DND-41 (cell line): ENCODE measurements around the gene DNAJC2.

Source experiments
- ATAC-seq: fragments of 200-7000 bp; cut with Tn5 transposase; 3 replicates; pipeline ENCODE4 v1.9.1; 2021; ENCODE audit warnings: low read depth; ENCODE audit not compliant: insufficient read depth
- DNase-seq: peaks from one replicate; pipeline ENCODE4 v3.0.0-alpha.2; 2020
- H2AFZ ChIP-seq: 2 replicates; pipeline ENCODE4 v1.6.0; 2012; ENCODE audit warnings: low read depth, low read length
- H3K27ac ChIP-seq: 2 replicates; pipeline ENCODE4 v1.5.1; 2012; ENCODE audit warnings: low read length, inconsistent platforms
- H3K27me3 ChIP-seq: fragments of 200-600 bp; sonication (generic); 2 replicates; pipeline ENCODE4 v1.6.0; 2012; ENCODE audit warnings: low read length, mild to moderate bottlenecking, inconsistent platforms; ENCODE audit not compliant: insufficient read depth, poor library complexity
- H3K36me3 ChIP-seq: 2 replicates; pipeline ENCODE4 v1.5.1; 2012; ENCODE audit warnings: low read length, inconsistent platforms; ENCODE audit not compliant: insufficient read depth
- H3K4me1 ChIP-seq: 2 replicates; pipeline ENCODE4 v1.5.1; 2012; ENCODE audit warnings: mild to moderate bottlenecking, low read length; ENCODE audit not compliant: insufficient read depth
- H3K4me2 ChIP-seq: 2 replicates; pipeline ENCODE4 v1.6.0; 2012; ENCODE audit warnings: mild to moderate bottlenecking, moderate library complexity, low read length, inconsistent platforms; ENCODE audit not compliant: insufficient read depth
- H3K4me3 ChIP-seq, 2 experiments: fragments of 200-600 bp in 1 of 2; shearing (Covaris generic) in 1 of 2; 2 replicates each; pipeline ENCODE4 v1.5.1; 2012 to 2016; ENCODE audit warnings: inconsistent platforms in 2 of 2, low read length in 2 of 2, mild to moderate bottlenecking in 2 of 2, low read depth in 1 of 2, moderate library complexity in 1 of 2
- H3K79me2 ChIP-seq: 2 replicates; pipeline ENCODE4 v1.6.0; 2012; ENCODE audit warnings: low read length, inconsistent platforms; ENCODE audit not compliant: insufficient read depth
- H3K9ac ChIP-seq: 2 replicates; pipeline ENCODE4 v1.6.0; 2012; ENCODE audit warnings: low read depth, mild to moderate bottlenecking, inconsistent platforms, low read length, moderate library complexity
- H3K9me3 ChIP-seq: 2 replicates; pipeline ENCODE4 v1.5.1; 2012; ENCODE audit warnings: low read length, moderate library complexity, mild to moderate bottlenecking, inconsistent platforms; ENCODE audit not compliant: insufficient read depth, severe bottlenecking
- H4K20me1 ChIP-seq: 2 replicates; pipeline ENCODE4 v1.6.0; 2012; ENCODE audit warnings: low read length; ENCODE audit not compliant: insufficient read depth
- EZH2 ChIP-seq: IDR thresholded peaks from 3 replicates; pipeline ENCODE4 v1.6.1; 2012; ENCODE audit warnings: borderline replicate concordance, low read depth, mild to moderate bottlenecking, moderate library complexity, low read length, inconsistent platforms; ENCODE audit not compliant: severe bottlenecking
- TF ChIP-seq, protein P1 (sequence below): IDR thresholded peaks from 2 replicates; pipeline ENCODE4 v1.5.1; 2012; ENCODE audit warnings: borderline replicate concordance, low read length, moderate library complexity, mild to moderate bottlenecking; ENCODE audit not compliant: poor library complexity, severe bottlenecking; ENCODE audit errors: extremely low read depth

Gene DNAJC2

GRCh38 chr7:103343332-103343731, 1.2 kb downstream of the DNAJC2 start:
- peaks cover 7% of the 10 kb centered on the region; the same call in 1 of the 2 replicates for H4K20me1 ChIP-seq
- peak overlapping the region; percentile 94; the same call in 1 of the 2 replicates for H2AFZ ChIP-seq
- peaks cover 50% of the 10 kb centered on the region for H3K4me1 ChIP-seq
- H3K9ac ChIP-seq, result peak overlapping the region; percentile 73
- H3K27ac ChIP-seq, result peak overlapping the region; percentile 83
- peak overlapping the region; percentile 45 to 86 for H3K4me3 ChIP-seq
- H3K27me3 ChIP-seq, result no peaks in the 10 kb centered on the region
- peaks cover 85% of the 10 kb centered on the region for H3K79me2 ChIP-seq
- TF ChIP-seq, protein P1, sequence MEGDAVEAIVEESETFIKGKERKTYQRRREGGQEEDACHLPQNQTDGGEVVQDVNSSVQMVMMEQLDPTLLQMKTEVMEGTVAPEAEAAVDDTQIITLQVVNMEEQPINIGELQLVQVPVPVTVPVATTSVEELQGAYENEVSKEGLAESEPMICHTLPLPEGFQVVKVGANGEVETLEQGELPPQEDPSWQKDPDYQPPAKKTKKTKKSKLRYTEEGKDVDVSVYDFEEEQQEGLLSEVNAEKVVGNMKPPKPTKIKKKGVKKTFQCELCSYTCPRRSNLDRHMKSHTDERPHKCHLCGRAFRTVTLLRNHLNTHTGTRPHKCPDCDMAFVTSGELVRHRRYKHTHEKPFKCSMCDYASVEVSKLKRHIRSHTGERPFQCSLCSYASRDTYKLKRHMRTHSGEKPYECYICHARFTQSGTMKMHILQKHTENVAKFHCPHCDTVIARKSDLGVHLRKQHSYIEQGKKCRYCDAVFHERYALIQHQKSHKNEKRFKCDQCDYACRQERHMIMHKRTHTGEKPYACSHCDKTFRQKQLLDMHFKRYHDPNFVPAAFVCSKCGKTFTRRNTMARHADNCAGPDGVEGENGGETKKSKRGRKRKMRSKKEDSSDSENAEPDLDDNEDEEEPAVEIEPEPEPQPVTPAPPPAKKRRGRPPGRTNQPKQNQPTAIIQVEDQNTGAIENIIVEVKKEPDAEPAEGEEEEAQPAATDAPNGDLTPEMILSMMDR, result no peak
- no peak for TF ChIP-seq EZH2
- no peaks in the 10 kb centered on the region for H3K9me3 ChIP-seq
- peaks cover 37% of the 10 kb centered on the region for H3K36me3 ChIP-seq
- no peak for DNase-seq
- no peak for ATAC-seq
- H3K4me2 ChIP-seq, result peak overlapping the region; percentile 89

- DNase-seq, result no peak
- H3K36me3 ChIP-seq, result peaks cover 54% of the 10 kb centered on the region
Observed at GRCh38 chr7:103341466-103341865, 3.1 kb downstream of the DNAJC2 start.

DNA sequence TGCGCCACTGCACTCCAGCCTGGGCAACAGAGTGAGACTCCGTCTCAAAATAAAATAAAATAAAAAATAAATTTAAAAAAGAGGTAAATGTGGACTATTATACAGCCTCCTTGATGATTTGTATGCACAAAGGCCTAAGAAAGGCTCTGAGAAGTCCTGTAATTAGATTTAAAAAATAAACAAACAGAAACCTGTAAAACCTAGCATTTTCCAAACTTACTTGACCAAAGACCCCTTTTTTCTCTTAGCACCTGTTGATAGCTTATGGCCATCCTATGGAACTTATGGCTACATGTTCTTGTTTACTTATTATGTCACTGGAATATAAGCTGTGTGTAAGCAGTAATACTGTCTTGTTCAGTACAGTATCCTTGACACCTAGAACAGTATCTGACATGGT, 5.7 kb downstream of the DNAJC2 start:
- Histone ChIP-seq H3K9ac (no peak overlapping the region), H3K79me2 (peaks cover 82% of the 10 kb centered on the region), H3K36me3 (peaks cover 78% of the 10 kb centered on the region), H3K4me3 (no peak overlapping the region), H3K27me3 (no peaks in the 10 kb centered on the region), H4K20me1 (peaks cover 10% of the 10 kb centered on the region; the same call in 1 of the 2 replicates), H2AFZ (no peak overlapping the region), H3K4me1 (peaks cover 24% of the 10 kb centered on the region), H3K27ac (no peak overlapping the region), H3K9me3 (no peaks in the 10 kb centered on the region), H3K4me2 (no peak overlapping the region)
- no peak for TF ChIP-seq EZH2
- TF ChIP-seq, protein P1, result no peak
- no peak for ATAC-seq
- no peak for DNase-seq

More at GRCh38 chr7:103341466-103341865, 3.1 kb downstream of the DNAJC2 start:
- H3K9ac ChIP-seq, result no peak overlapping the region
- no peak for ATAC-seq
- H3K9me3 ChIP-seq, result no peaks in the 10 kb centered on the region
- no peak for TF ChIP-seq EZH2
- TF ChIP-seq, protein P1, result no peak
- H2AFZ ChIP-seq, result no peak overlapping the region
- peaks cover 10% of the 10 kb centered on the region; the same call in 1 of the 2 replicates for H4K20me1 ChIP-seq
- H3K4me3 ChIP-seq, result peak overlapping the region in 1 of 2 experiments; percentile 22; a peak in 1 of 4 replicates
- peaks cover 40% of the 10 kb centered on the region for H3K4me1 ChIP-seq
- H3K79me2 ChIP-seq, result peaks cover 83% of the 10 kb centered on the region
- peak overlapping the region; percentile 39; the same call in 1 of the 2 replicates for H3K4me2 ChIP-seq
- no peaks in the 10 kb centered on the region for H3K27me3 ChIP-seq
- no peak overlapping the region for H3K27ac ChIP-seq
